HEK293 (cell line): ENCODE results near the gene RND2.

Experiments
- CTCF ChIA-PET: fragments of 350-600 bp; formaldehyde crosslinking; extraction: SDS; loops from one replicate; lab custom pipeline; 2021; ENCODE audit warnings: antibody characterized with exemption; lab: Yijun Ruan, JAX
- POLR2A ChIA-PET: fragments of 300-600 bp; formaldehyde crosslinking; extraction: SDS; loops from one replicate; lab custom pipeline; 2020; ENCODE audit warnings: antibody characterized with exemption, inconsistent platforms; lab: Yijun Ruan, JAX
- H3K27ac ChIP-seq: fragments of 200-500 bp; sonication (Bioruptor generic); 2 replicates; pipeline ENCODE4 v1.5.1; 2014; ENCODE audit warnings: low read depth, low read length, control low read depth, inconsistent platforms; ENCODE audit errors: extremely low read depth
- H3K36me3 ChIP-seq, 2 experiments: fragments of 200-500 bp in 1 of 2; sonication (Bioruptor generic) in 1 of 2; 1 replicate in 1 of 2; 2 replicates in 1 of 2; pipeline ENCODE4 v1.5.1; 2014 to 2017; ENCODE audit warnings: inconsistent platforms in 2 of 2, low read length in 2 of 2; ENCODE audit not compliant: control insufficient read depth in 2 of 2, insufficient read depth in 1 of 2
- H3K4me1 ChIP-seq: fragments of 200-500 bp; sonication (Bioruptor generic); 2 replicates; pipeline ENCODE4 v1.5.1; 2014; ENCODE audit warnings: mild to moderate bottlenecking, low read length, inconsistent platforms; ENCODE audit not compliant: control insufficient read depth, insufficient read depth
- H3K4me3 ChIP-seq: 2 replicates; pipeline ENCODE4 v1.5.1; 2011; ENCODE audit warnings: low read depth, mild to moderate bottlenecking, control low read depth, low read length, moderate library complexity
- H3K9me3 ChIP-seq: fragments of 200-500 bp; sonication (Bioruptor generic); 2 replicates; pipeline ENCODE4 v1.5.1; 2014; ENCODE audit warnings: low read depth, low read length, inconsistent platforms; ENCODE audit not compliant: control insufficient read depth, insufficient read depth
- KLF1 ChIP-seq: fragments of 450-650 bp; formaldehyde crosslinking; IDR thresholded peaks from 2 replicates; pipeline ENCODE4 v1.5.1; 2016; ENCODE audit warnings: missing biosample characterization, missing genetic modification characterization
- MZF1 ChIP-seq: fragments of 450-650 bp; formaldehyde crosslinking; IDR thresholded peaks from 2 replicates; pipeline ENCODE4 v1.5.1; 2017; ENCODE audit warnings: missing biosample characterization, missing genetic modification characterization, borderline replicate concordance
- YY1 ChIP-seq: fragments of 450-650 bp; formaldehyde crosslinking; IDR thresholded peaks from 2 replicates; pipeline ENCODE4 v1.5.1; 2018; ENCODE audit warnings: missing biosample characterization, missing genetic modification characterization
- ZBTB48 ChIP-seq: fragments of 450-650 bp; formaldehyde crosslinking; IDR thresholded peaks from 2 replicates; pipeline ENCODE4 v1.5.1; 2016; ENCODE audit warnings: missing biosample characterization, missing genetic modification characterization
- ZBTB8A ChIP-seq: fragments of 450-650 bp; formaldehyde crosslinking; IDR thresholded peaks from 2 replicates; pipeline ENCODE4 v1.5.1; 2016; ENCODE audit warnings: missing biosample characterization, missing genetic modification characterization
- ZIC2 ChIP-seq: fragments of 450-650 bp; formaldehyde crosslinking; IDR thresholded peaks from 2 replicates; pipeline ENCODE4 v1.5.1; 2016; ENCODE audit warnings: missing biosample characterization, missing genetic modification characterization
- ZNF169 ChIP-seq: fragments of 450-650 bp; formaldehyde crosslinking; IDR thresholded peaks from 2 replicates; pipeline ENCODE4 v1.5.1; 2016; ENCODE audit warnings: missing biosample characterization, missing genetic modification characterization
- ZNF19 ChIP-seq: fragments of 450-650 bp; formaldehyde crosslinking; IDR thresholded peaks from 2 replicates; pipeline ENCODE4; 2016; ENCODE audit warnings: missing biosample characterization, missing genetic modification characterization, low read depth
- ZNF221 ChIP-seq: fragments of 450-650 bp; formaldehyde crosslinking; IDR thresholded peaks from 2 replicates; pipeline ENCODE4 v1.5.1; 2017; ENCODE audit warnings: missing biosample characterization, missing genetic modification characterization, borderline replicate concordance
- ZNF223 ChIP-seq: fragments of 450-650 bp; formaldehyde crosslinking; IDR thresholded peaks from 2 replicates; pipeline ENCODE4 v1.5.1; 2016; ENCODE audit warnings: missing biosample characterization, missing genetic modification characterization
- ZNF239 ChIP-seq: fragments of 450-650 bp; formaldehyde crosslinking; IDR thresholded peaks from 2 replicates; pipeline ENCODE4 v1.5.1; 2016; ENCODE audit warnings: missing biosample characterization, missing genetic modification characterization
- ZNF24 ChIP-seq: fragments of 450-650 bp; formaldehyde crosslinking; IDR thresholded peaks from 2 replicates; pipeline ENCODE4 v1.5.1; 2016; ENCODE audit warnings: missing biosample characterization, missing genetic modification characterization
- ZNF37A ChIP-seq: fragments of 450-650 bp; IDR thresholded peaks from 2 replicates; pipeline ENCODE4 v1.5.1; 2018; ENCODE audit warnings: missing biosample characterization, missing genetic modification characterization
- ZNF426 ChIP-seq: fragments of 450-650 bp; formaldehyde crosslinking; IDR thresholded peaks from 2 replicates; pipeline ENCODE4 v1.5.1; 2017; ENCODE audit warnings: missing biosample characterization, missing genetic modification characterization, mild to moderate bottlenecking, inconsistent platforms, moderate library complexity
- ZNF473 ChIP-seq: fragments of 450-650 bp; formaldehyde crosslinking; IDR thresholded peaks from 2 replicates; pipeline ENCODE4 v1.5.1; 2017; ENCODE audit warnings: missing biosample characterization, missing genetic modification characterization
- ZNF521 ChIP-seq: fragments of 450-650 bp; formaldehyde crosslinking; IDR thresholded peaks from 2 replicates; pipeline ENCODE4 v1.5.1; 2017; ENCODE audit warnings: missing biosample characterization, mild to moderate bottlenecking, missing genetic modification characterization
- ZNF600 ChIP-seq: fragments of 450-650 bp; formaldehyde crosslinking; IDR thresholded peaks from 2 replicates; pipeline ENCODE4 v1.5.1; 2016; ENCODE audit warnings: missing biosample characterization, missing genetic modification characterization
- ZNF654 ChIP-seq: fragments of 450-650 bp; formaldehyde crosslinking; IDR thresholded peaks from 2 replicates; pipeline ENCODE4 v1.5.1; 2016; ENCODE audit warnings: low read depth, missing biosample characterization, missing genetic modification characterization
- ZNF660 ChIP-seq: fragments of 450-650 bp; IDR thresholded peaks from 2 replicates; pipeline ENCODE4 v1.5.1; 2018; ENCODE audit warnings: missing biosample characterization, mild to moderate bottlenecking, missing genetic modification characterization
- ZNF768 ChIP-seq: fragments of 450-650 bp; formaldehyde crosslinking; IDR thresholded peaks from 2 replicates; pipeline ENCODE4 v1.5.1; 2018; ENCODE audit warnings: missing biosample characterization, mild to moderate bottlenecking, missing genetic modification characterization
- ZNF843 ChIP-seq: fragments of 450-650 bp; formaldehyde crosslinking; IDR thresholded peaks from 2 replicates; pipeline ENCODE4 v1.5.1; 2016; ENCODE audit warnings: missing biosample characterization, missing genetic modification characterization
- ZSCAN23 ChIP-seq: fragments of 450-650 bp; formaldehyde crosslinking; IDR thresholded peaks from 2 replicates; pipeline ENCODE4 v1.5.1; 2016; ENCODE audit warnings: missing biosample characterization, missing genetic modification characterization
- ZSCAN30 ChIP-seq: fragments of 450-650 bp; IDR thresholded peaks from 2 replicates; pipeline ENCODE4 v1.5.1; 2018; ENCODE audit warnings: missing biosample characterization, mild to moderate bottlenecking, missing genetic modification characterization, moderate library complexity
- TF ChIP-seq, protein P1 (sequence below): fragments of 450-650 bp; formaldehyde crosslinking; conservative IDR thresholded peaks from 2 replicates; pipeline ENCODE4 v1.5.1; 2016; ENCODE audit warnings: low read depth, missing biosample characterization, missing genetic modification characterization
- TF ChIP-seq, protein P2 (sequence below): IDR thresholded peaks from 2 replicates; pipeline ENCODE4 v1.6.1; 2011; ENCODE audit warnings: mild to moderate bottlenecking, low read depth, low read length, borderline replicate concordance
- TF ChIP-seq, protein P3 (sequence below): fragments of 450-650 bp; formaldehyde crosslinking; IDR thresholded peaks from 2 replicates; pipeline ENCODE4 v1.5.1; 2016; ENCODE audit warnings: missing biosample characterization, missing genetic modification characterization
- TF ChIP-seq, protein P4 (sequence below): fragments of 450-650 bp; formaldehyde crosslinking; IDR thresholded peaks from 2 replicates; pipeline ENCODE4 v1.5.1; 2017; ENCODE audit warnings: missing biosample characterization, missing genetic modification characterization
- TF ChIP-seq, protein P5 (sequence below): fragments of 450-650 bp; formaldehyde crosslinking; IDR thresholded peaks from 2 replicates; pipeline ENCODE4 v1.5.1; 2016; ENCODE audit warnings: missing biosample characterization, missing genetic modification characterization

RND2 gene

DNA sequence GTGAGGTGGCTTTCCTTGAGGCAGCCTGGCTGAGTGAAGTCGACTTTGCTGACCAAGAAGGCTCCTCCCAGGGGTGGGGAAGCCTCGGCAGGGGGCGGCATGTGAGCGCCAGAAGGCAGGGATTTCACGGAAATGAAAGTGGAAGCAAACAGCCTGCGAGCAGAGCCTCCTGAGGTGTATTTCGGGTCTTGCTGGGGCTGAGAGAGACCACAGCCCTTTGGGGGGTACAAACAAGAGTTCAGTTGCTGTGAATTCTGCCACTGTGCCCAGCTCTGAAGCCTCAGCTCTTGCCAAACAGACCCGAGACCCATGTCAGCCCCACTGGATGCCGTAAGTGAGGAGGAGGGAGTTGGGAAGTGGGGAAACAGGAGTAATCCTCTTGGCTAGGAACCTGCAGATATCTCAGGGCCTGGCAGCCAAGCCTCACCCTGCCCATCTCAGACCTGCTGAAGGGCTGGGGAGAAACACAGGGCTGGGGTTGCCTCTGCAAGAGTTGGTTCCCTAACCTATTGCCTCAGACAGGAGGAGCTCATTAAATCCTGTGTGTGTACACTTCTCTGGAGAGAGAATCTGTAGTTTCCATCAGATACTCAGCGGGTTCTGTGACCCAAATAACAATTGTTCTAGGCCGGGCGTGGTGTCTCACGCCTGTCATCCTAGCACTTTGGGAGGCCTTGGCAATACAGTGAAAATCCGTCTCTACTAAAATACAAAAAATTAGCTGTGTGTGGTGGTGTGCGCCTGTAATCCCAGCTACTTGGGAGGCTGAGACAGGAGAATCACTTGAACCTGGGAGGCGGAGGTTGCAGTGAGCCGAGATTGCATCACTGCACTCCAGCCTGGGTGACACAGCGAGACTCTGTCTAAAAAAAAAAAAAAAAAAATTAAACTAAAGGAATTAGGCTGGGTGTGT, 18.1 kb upstream of the RND2 start, which contains the start of gene IFI35 (continued):
- TF ChIP-seq, protein P1, sequence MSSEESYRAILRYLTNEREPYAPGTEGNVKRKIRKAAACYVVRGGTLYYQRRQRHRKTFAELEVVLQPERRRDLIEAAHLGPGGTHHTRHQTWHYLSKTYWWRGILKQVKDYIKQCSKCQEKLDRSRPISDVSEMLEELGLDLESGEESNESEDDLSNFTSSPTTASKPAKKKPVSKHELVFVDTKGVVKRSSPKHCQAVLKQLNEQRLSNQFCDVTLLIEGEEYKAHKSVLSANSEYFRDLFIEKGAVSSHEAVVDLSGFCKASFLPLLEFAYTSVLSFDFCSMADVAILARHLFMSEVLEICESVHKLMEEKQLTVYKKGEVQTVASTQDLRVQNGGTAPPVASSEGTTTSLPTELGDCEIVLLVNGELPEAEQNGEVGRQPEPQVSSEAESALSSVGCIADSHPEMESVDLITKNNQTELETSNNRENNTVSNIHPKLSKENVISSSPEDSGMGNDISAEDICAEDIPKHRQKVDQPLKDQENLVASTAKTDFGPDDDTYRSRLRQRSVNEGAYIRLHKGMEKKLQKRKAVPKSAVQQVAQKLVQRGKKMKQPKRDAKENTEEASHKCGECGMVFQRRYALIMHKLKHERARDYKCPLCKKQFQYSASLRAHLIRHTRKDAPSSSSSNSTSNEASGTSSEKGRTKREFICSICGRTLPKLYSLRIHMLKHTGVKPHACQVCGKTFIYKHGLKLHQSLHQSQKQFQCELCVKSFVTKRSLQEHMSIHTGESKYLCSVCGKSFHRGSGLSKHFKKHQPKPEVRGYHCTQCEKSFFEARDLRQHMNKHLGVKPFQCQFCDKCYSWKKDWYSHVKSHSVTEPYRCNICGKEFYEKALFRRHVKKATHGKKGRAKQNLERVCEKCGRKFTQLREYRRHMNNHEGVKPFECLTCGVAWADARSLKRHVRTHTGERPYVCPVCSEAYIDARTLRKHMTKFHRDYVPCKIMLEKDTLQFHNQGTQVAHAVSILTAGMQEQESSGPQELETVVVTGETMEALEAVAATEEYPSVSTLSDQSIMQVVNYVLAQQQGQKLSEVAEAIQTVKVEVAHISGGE: no peak
- TF ChIP-seq KLF1: peak; percentile 34; the same call in 1 of the 2 replicates
- peak; percentile 44 for TF ChIP-seq ZNF654
- peak; percentile 62 for TF ChIP-seq ZBTB48 (tag by site-specific recombination)
- TF ChIP-seq, protein P2, sequence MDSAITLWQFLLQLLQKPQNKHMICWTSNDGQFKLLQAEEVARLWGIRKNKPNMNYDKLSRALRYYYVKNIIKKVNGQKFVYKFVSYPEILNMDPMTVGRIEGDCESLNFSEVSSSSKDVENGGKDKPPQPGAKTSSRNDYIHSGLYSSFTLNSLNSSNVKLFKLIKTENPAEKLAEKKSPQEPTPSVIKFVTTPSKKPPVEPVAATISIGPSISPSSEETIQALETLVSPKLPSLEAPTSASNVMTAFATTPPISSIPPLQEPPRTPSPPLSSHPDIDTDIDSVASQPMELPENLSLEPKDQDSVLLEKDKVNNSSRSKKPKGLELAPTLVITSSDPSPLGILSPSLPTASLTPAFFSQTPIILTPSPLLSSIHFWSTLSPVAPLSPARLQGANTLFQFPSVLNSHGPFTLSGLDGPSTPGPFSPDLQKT: no peak
- TF ChIP-seq MZF1 (tag by site-specific recombination): no peak
- TF ChIP-seq ZBTB8A (tag by site-specific recombination): 0 out of 2 replicates have a peak, but pooled peaks have one; percentile 25
- peak; percentile 59; the same call in 1 of the 2 replicates for TF ChIP-seq ZNF600
- TF ChIP-seq ZIC2: peak; percentile 76
- no peak for TF ChIP-seq YY1

DNA sequence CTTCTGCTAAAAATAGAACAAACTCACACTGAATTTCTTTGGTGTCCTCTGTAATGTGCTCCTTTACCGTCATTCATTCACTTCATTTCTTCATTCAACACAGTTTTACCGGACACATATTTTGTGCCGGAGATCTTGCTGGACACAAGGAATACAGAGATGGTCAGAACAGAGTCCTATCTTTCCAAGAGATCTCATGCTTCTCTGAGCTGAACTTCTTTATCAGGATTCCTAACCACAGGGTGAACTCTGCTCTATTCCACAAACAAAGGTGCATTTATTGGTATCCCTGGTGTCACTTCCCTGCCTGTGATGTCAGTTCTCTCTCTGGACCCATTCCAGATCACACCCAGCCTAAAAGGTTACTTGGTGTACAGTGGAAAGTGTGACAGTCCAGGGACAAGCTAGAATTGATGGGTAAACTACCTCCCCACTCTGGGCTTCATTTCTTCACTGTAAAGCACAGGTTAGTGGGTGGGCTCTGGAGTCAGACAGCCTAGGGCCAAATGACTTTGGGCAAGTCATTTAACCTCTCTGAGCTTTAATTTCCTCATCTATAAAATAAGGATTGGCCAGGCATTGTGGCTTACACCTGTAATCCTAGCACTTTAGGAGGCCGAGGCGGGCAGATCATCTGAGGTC, 14.2 kb upstream of the RND2 start:
- Histone ChIP-seq H3K9me3 (no peaks in the 10 kb centered on the region), H3K27ac (no peak overlapping the region), H3K4me1 (no peaks in the 10 kb centered on the region), H3K4me3 (no peak overlapping the region), H3K36me3 (peaks cover 2 to 29% of the 10 kb centered on the region in 2 experiments; a peak in 2 of 3 replicates)
- CTCF ChIA-PET: interaction anchor here (1.5 kb wide), 1 partner anchor 13 kb away, joined by 7 read pairs; the partner anchor contains the start of gene RPL27
- POLR2A ChIA-PET: interaction anchor here (0.6 to 3.4 kb wide), 6 partner anchors 8 to 517 kb away, joined by 3 to 29 read pairs (median 7); partner anchors contain the start of genes RPL27 and VAT1
- no peak for TF ChIP-seq ZNF426 (tag by site-specific recombination)
- TF ChIP-seq ZNF19: no peak
- TF ChIP-seq, protein P3, sequence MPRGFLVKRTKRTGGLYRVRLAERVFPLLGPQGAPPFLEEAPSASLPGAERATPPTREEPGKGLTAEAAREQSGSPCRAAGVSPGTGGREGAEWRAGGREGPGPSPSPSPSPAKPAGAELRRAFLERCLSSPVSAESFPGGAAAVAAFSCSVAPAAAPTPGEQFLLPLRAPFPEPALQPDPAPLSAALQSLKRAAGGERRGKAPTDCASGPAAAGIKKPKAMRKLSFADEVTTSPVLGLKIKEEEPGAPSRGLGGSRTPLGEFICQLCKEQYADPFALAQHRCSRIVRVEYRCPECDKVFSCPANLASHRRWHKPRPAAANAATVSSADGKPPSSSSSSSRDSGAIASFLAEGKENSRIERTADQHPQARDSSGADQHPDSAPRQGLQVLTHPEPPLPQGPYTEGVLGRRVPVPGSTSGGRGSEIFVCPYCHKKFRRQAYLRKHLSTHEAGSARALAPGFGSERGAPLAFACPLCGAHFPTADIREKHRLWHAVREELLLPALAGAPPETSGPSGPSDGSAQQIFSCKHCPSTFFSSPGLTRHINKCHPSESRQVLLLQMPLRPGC (tag by site-specific recombination): no peak
- no peak for TF ChIP-seq ZNF223 (tag by site-specific recombination)
- TF ChIP-seq ZNF37A (tag by site-specific recombination): no peak
- TF ChIP-seq ZNF24 (tag by site-specific recombination): peak; percentile 96
- no peak for TF ChIP-seq ZNF521 (tag by site-specific recombination)
- TF ChIP-seq ZSCAN23 (tag by site-specific recombination): no peak
- no peak for TF ChIP-seq ZSCAN30 (tag by site-specific recombination)
- no peak for TF ChIP-seq ZNF169 (tag by site-specific recombination)
- no peak for TF ChIP-seq ZNF239
- TF ChIP-seq, protein P4, sequence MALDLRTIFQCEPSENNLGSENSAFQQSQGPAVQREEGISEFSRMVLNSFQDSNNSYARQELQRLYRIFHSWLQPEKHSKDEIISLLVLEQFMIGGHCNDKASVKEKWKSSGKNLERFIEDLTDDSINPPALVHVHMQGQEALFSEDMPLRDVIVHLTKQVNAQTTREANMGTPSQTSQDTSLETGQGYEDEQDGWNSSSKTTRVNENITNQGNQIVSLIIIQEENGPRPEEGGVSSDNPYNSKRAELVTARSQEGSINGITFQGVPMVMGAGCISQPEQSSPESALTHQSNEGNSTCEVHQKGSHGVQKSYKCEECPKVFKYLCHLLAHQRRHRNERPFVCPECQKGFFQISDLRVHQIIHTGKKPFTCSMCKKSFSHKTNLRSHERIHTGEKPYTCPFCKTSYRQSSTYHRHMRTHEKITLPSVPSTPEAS (tag by site-specific recombination): no peak
- no peak for TF ChIP-seq ZNF768
- TF ChIP-seq ZNF221 (tag by site-specific recombination): no peak
- TF ChIP-seq ZNF473 (tag by site-specific recombination): no peak
- no peak for TF ChIP-seq ZNF843
- TF ChIP-seq, protein P5, sequence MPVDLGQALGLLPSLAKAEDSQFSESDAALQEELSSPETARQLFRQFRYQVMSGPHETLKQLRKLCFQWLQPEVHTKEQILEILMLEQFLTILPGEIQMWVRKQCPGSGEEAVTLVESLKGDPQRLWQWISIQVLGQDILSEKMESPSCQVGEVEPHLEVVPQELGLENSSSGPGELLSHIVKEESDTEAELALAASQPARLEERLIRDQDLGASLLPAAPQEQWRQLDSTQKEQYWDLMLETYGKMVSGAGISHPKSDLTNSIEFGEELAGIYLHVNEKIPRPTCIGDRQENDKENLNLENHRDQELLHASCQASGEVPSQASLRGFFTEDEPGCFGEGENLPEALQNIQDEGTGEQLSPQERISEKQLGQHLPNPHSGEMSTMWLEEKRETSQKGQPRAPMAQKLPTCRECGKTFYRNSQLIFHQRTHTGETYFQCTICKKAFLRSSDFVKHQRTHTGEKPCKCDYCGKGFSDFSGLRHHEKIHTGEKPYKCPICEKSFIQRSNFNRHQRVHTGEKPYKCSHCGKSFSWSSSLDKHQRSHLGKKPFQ (tag by site-specific recombination): no peak
- TF ChIP-seq ZNF660 (tag by site-specific recombination): no peak
